HG03064 (cell line): Measurements from ENCODE around the gene ARL2BP.

ENCODE experiments used
- ATAC-seq: cut with Tn5 transposase; IDR thresholded peaks from one replicate; pipeline ENCODE4 v1.9.1; 2021; ENCODE audit warnings: low read depth; ENCODE audit not compliant: unreplicated experiment

The ARL2BP gene

GRCh38 chr16:57234707-57235092, 10.4 kb upstream of the ARL2BP start:
- ATAC-seq = no peak

- ATAC-seq = no peak
Observed at GRCh38 chr16:57235128-57236021, 9.7 kb upstream of the ARL2BP start.

- ATAC-seq = no peak
Observed at GRCh38 chr16:57236022-57236350, 9.1 kb upstream of the ARL2BP start.

- no peak for ATAC-seq
Observed at GRCh38 chr16:57238682-57239081, 6.4 kb upstream of the ARL2BP start.

- no peak for ATAC-seq
Observed at GRCh38 chr16:57239107-57239506, 6.0 kb upstream of the ARL2BP start.

- no peak for ATAC-seq
Observed at GRCh38 chr16:57240851-57241250, 4.2 kb upstream of the ARL2BP start.

- ATAC-seq = no peak
Observed at GRCh38 chr16:57242650-57243049, 2.4 kb upstream of the ARL2BP start.

- no peak for ATAC-seq
Observed at GRCh38 chr16:57244463-57244766, 644 bp upstream of the ARL2BP start.

GRCh38 chr16:57245472-57246113, 534 bp downstream of the ARL2BP start:
- peak; percentile 30 for ATAC-seq

- no peak for ATAC-seq
Observed at GRCh38 chr16:57251352-57251751, 6.3 kb downstream of the ARL2BP start.

GRCh38 chr16:57252148-57252721, 7.2 kb downstream of the ARL2BP start:
- no peak for ATAC-seq

- no peak for ATAC-seq
Observed at GRCh38 chr16:57253466-57253865, 8.4 kb downstream of the ARL2BP start.

- ATAC-seq = no peak
Observed at GRCh38 chr16:57255686-57256415, 10.8 kb downstream of the ARL2BP start.

GRCh38 chr16:57256601-57257395, 11.7 kb downstream of the ARL2BP start:
- ATAC-seq = no peak

GRCh38 chr16:57257455-57258070, 12.5 kb downstream of the ARL2BP start:
- ATAC-seq = no peak

GRCh38 chr16:57258226-57258909, 13.3 kb downstream of the ARL2BP start:
- ATAC-seq = no peak

- no peak for ATAC-seq
Observed at GRCh38 chr16:57258910-57259475, 13.9 kb downstream of the ARL2BP start.

GRCh38 chr16:57260294-57260929, 15.4 kb downstream of the ARL2BP start:
- ATAC-seq = no peak

GRCh38 chr16:57261806-57262205, 16.7 kb downstream of the ARL2BP start:
- ATAC-seq = no peak
